ENCODE results near the gene PPARD.

PPARD gene

GRCh38 chr6:35356391-35356790 is 14.0 kb downstream of the PPARD start:
- no peak for DNase-seq (ENCODE audit: low read depth)

- no peak for DNase-seq (ENCODE audit: low read depth)
Observed at GRCh38 chr6:35357677-35358076, 15.3 kb downstream of the PPARD start.

- DNase-seq (ENCODE audit: low read depth), result no peak
Observed at GRCh38 chr6:35358086-35358485, 15.7 kb downstream of the PPARD start.

GRCh38 chr6:35359346-35359743 is 17.0 kb downstream of the PPARD start:
- no peak for DNase-seq (ENCODE audit: low read depth)

GRCh38 chr6:35359744-35360348 is 17.5 kb downstream of the PPARD start:
- no peak for DNase-seq (ENCODE audit: low read depth)

GRCh38 chr6:35360349-35361138 is 18.2 kb downstream of the PPARD start:
- no peak for DNase-seq (ENCODE audit: low read depth)

GRCh38 chr6:35362200-35362599 is 19.8 kb downstream of the PPARD start:
- DNase-seq (ENCODE audit: low read depth), result no peak

GRCh38 chr6:35363293-35363750 is 21.0 kb downstream of the PPARD start:
- no peak for DNase-seq (ENCODE audit: low read depth)

- DNase-seq (ENCODE audit: low read depth), result no peak
Observed at GRCh38 chr6:35365594-35366203, 23.3 kb downstream of the PPARD start.

GRCh38 chr6:35366204-35366596 is 23.8 kb downstream of the PPARD start:
- DNase-seq (ENCODE audit: low read depth), result no peak

GRCh38 chr6:35367646-35368037 is 25.3 kb downstream of the PPARD start:
- no peak for DNase-seq (ENCODE audit: low read depth)

- DNase-seq (ENCODE audit: low read depth), result no peak
Observed at GRCh38 chr6:35368038-35368887, 25.9 kb downstream of the PPARD start.

GRCh38 chr6:35370124-35370741 is 27.9 kb downstream of the PPARD start:
- peak; percentile 21 for DNase-seq (ENCODE audit: low read depth)

- no peak for DNase-seq (ENCODE audit: low read depth)
Observed at GRCh38 chr6:35370785-35371493, 28.6 kb downstream of the PPARD start.

- no peak for DNase-seq (ENCODE audit: low read depth)
Observed at GRCh38 chr6:35371494-35372262, 29.3 kb downstream of the PPARD start.

- DNase-seq (ENCODE audit: low read depth), result no peak
Observed at GRCh38 chr6:35372633-35373032, 30.3 kb downstream of the PPARD start.

GRCh38 chr6:35376281-35376680 is 33.9 kb downstream of the PPARD start:
- DNase-seq (ENCODE audit: low read depth), result no peak

GRCh38 chr6:35377002-35377401 is 34.6 kb downstream of the PPARD start:
- no peak for DNase-seq (ENCODE audit: low read depth)

- DNase-seq (ENCODE audit: low read depth), result no peak
Observed at GRCh38 chr6:35378261-35378660, 35.9 kb downstream of the PPARD start.

GRCh38 chr6:35381132-35381531 is 38.8 kb downstream of the PPARD start:
- no peak for DNase-seq (ENCODE audit: low read depth)

Data from activated T-cell treated with anti-CD3 and anti-CD28 coated beads for 24 hours (primary cell).